Liver (tissue), 3 donors: ENCODE data around the gene UQCRC1.

Source experiments
- NR2F2 ChIP-seq: IDR thresholded peaks from 2 replicates; pipeline ENCODE4 v1.6.1; 2016; ENCODE audit warnings: antibody characterized with exemption
- RAD21 ChIP-seq, 2 donors: IDR thresholded peaks; 2 replicates each; pipeline ENCODE4 v1.6.1; 2016; ENCODE audit warnings: antibody characterized with exemption in 2 of 2, mild to moderate bottlenecking in 2 of 2
- SP1 ChIP-seq: IDR thresholded peaks from 2 replicates; pipeline ENCODE4 v1.6.1; 2018; ENCODE audit warnings: antibody characterized with exemption, mild to moderate bottlenecking
- TAF1 ChIP-seq: conservative IDR thresholded peaks from 2 replicates; pipeline ENCODE4 v1.6.1; 2016; ENCODE audit warnings: antibody characterized with exemption, mild to moderate bottlenecking
- YY1 ChIP-seq: IDR thresholded peaks from 2 replicates; pipeline ENCODE4 v1.6.1; 2016; ENCODE audit warnings: antibody characterized with exemption, mild to moderate bottlenecking
- TF ChIP-seq, protein P1 (sequence below): IDR thresholded peaks from 2 replicates; pipeline ENCODE4 v1.6.1; 2016; ENCODE audit warnings: antibody characterized with exemption, mild to moderate bottlenecking
- TF ChIP-seq, protein P2 (sequence below): fragments of 150-350 bp; IDR thresholded peaks from 2 replicates; pipeline ENCODE4 v1.5.1; 2017; ENCODE audit warnings: improper control_type of control experiment, low read depth, low read length; ENCODE audit not compliant: missing input control
- TF ChIP-seq, protein P3 (sequence below): IDR thresholded peaks from 2 replicates; pipeline ENCODE4 v1.6.1; 2016; ENCODE audit warnings: antibody characterized with exemption
- donor health status: healthy.
- donor health status: healthy.

DNA sequence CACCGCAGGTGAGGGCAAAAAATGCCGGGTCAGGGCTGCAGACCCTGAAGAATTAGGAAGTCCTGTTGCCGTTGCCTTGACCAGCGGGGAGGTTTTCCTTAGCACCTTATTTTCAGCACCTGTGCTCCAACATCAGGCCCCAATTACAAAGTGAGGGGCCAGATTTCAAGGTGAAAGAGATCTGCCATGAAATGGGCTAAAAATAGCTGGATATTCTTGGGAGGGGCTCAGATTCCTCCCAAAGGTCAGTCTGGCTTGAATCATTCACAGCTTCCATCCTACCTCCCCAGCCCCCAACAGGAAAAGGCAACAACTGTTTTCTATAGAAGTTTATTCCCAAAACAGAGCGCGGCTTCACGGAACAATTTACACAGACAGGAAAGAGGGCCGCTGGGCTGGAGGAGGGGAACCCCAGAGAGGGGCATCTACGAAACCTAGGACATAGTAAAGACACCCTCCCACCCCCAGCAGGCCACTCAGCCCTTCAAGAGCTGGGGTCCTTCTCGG, 26.8 kb upstream of the UQCRC1 start:
- TF ChIP-seq, protein P1, sequence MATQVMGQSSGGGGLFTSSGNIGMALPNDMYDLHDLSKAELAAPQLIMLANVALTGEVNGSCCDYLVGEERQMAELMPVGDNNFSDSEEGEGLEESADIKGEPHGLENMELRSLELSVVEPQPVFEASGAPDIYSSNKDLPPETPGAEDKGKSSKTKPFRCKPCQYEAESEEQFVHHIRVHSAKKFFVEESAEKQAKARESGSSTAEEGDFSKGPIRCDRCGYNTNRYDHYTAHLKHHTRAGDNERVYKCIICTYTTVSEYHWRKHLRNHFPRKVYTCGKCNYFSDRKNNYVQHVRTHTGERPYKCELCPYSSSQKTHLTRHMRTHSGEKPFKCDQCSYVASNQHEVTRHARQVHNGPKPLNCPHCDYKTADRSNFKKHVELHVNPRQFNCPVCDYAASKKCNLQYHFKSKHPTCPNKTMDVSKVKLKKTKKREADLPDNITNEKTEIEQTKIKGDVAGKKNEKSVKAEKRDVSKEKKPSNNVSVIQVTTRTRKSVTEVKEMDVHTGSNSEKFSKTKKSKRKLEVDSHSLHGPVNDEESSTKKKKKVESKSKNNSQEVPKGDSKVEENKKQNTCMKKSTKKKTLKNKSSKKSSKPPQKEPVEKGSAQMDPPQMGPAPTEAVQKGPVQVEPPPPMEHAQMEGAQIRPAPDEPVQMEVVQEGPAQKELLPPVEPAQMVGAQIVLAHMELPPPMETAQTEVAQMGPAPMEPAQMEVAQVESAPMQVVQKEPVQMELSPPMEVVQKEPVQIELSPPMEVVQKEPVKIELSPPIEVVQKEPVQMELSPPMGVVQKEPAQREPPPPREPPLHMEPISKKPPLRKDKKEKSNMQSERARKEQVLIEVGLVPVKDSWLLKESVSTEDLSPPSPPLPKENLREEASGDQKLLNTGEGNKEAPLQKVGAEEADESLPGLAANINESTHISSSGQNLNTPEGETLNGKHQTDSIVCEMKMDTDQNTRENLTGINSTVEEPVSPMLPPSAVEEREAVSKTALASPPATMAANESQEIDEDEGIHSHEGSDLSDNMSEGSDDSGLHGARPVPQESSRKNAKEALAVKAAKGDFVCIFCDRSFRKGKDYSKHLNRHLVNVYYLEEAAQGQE, result no peak
- TF ChIP-seq, protein P2, sequence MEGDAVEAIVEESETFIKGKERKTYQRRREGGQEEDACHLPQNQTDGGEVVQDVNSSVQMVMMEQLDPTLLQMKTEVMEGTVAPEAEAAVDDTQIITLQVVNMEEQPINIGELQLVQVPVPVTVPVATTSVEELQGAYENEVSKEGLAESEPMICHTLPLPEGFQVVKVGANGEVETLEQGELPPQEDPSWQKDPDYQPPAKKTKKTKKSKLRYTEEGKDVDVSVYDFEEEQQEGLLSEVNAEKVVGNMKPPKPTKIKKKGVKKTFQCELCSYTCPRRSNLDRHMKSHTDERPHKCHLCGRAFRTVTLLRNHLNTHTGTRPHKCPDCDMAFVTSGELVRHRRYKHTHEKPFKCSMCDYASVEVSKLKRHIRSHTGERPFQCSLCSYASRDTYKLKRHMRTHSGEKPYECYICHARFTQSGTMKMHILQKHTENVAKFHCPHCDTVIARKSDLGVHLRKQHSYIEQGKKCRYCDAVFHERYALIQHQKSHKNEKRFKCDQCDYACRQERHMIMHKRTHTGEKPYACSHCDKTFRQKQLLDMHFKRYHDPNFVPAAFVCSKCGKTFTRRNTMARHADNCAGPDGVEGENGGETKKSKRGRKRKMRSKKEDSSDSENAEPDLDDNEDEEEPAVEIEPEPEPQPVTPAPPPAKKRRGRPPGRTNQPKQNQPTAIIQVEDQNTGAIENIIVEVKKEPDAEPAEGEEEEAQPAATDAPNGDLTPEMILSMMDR, result no peak
- no peak for TF ChIP-seq YY1
- TF ChIP-seq, protein P3, sequence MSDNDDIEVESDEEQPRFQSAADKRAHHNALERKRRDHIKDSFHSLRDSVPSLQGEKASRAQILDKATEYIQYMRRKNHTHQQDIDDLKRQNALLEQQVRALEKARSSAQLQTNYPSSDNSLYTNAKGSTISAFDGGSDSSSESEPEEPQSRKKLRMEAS, result no peak
- TF ChIP-seq RAD21 (IDR thresholded peaks at IDR 0.05), result no peak
- no peak for TF ChIP-seq TAF1
- no peak for TF ChIP-seq SP1
- TF ChIP-seq NR2F2, result no peak
